H1 (cell line): ENCODE results near the gene DVL2.

Source experiments
- CEBPB ChIP-seq: IDR thresholded peaks from 2 replicates; pipeline ENCODE4 v1.6.1; 2012; ENCODE audit warnings: low read depth, low read length
- GTF2F1 ChIP-seq: IDR thresholded peaks from 2 replicates; pipeline ENCODE4 v1.6.1; 2012; ENCODE audit warnings: low read depth, low read length, improper control_type of control experiment, borderline replicate concordance
- MAFK ChIP-seq: IDR thresholded peaks from 2 replicates; pipeline ENCODE4 v1.6.1; 2012; ENCODE audit warnings: low read depth, mild to moderate bottlenecking, improper control_type of control experiment, low read length
- RFX5 ChIP-seq: IDR thresholded peaks from 2 replicates; pipeline ENCODE4 v1.6.1; 2011; ENCODE audit warnings: low read depth, low read length, improper control_type of control experiment, borderline replicate concordance
- SIN3A ChIP-seq, 2 experiments: IDR thresholded peaks in 1 of 2; conservative IDR thresholded peaks in 1 of 2; 2 replicates each; pipeline ENCODE4 v1.6.1; 2011 to 2012; ENCODE audit warnings: low read length in 2 of 2, improper control_type of control experiment in 1 of 2, low read depth in 1 of 2, mild to moderate bottlenecking in 1 of 2
- TF ChIP-seq, protein P1 (sequence below), 3 experiments: IDR thresholded peaks; 1 replicate in 2 of 3; 2 replicates in 1 of 3; pipeline versions ENCODE4 v1.5.1 to v1.6.1; 2011; ENCODE audit warnings: low read length in 3 of 3, mild to moderate bottlenecking in 3 of 3, inconsistent platforms in 2 of 3, low read depth in 1 of 3, moderate library complexity in 1 of 3; ENCODE audit not compliant: insufficient read depth in 1 of 3; ENCODE audit errors: control extremely low read depth in 1 of 3

DNA sequence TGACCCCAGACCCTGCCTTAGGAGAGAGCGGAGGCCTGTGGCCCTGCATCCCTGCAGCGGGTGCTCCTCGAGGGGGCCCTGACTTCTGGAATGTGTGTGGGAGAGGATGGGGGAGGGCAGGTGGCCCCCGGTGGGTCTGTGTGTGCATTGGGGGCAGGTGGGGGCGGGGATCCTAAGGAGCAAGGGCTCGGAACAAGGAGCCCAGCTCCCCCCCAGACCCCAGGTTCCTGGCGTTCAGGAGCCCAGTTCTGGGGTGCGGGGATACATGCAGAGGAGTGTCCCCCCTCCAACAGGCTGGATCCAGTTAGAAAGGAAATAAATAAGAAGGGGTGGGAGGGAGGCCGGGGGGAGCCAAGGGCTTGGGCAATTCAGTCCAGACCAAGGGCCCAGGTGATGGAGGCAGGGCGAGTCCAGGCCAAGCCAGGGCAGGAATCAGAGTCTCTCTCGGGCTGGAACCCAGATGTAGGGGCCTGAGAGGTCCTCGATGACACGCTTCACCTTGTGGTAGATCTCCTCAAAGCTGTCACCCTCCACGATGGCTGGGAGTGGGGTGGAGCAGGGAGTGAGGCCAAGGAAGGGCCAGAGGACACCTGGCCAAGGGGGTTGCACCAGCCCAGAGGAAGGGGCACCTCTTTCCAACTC lies 43.9 kb downstream of the DVL2 start:
- TF ChIP-seq RFX5 (no peak), SIN3A (conservative IDR thresholded peaks at IDR 0.05 in 1 of 2, IDR thresholded peaks at IDR 0.05 in 1 of 2; ENCODE audit: low read depth in 1 of 2, low read length in 2 of 2) (no peak), MAFK (no peak), GTF2F1 (no peak), CEBPB (no peak)
- TF ChIP-seq, protein P1, sequence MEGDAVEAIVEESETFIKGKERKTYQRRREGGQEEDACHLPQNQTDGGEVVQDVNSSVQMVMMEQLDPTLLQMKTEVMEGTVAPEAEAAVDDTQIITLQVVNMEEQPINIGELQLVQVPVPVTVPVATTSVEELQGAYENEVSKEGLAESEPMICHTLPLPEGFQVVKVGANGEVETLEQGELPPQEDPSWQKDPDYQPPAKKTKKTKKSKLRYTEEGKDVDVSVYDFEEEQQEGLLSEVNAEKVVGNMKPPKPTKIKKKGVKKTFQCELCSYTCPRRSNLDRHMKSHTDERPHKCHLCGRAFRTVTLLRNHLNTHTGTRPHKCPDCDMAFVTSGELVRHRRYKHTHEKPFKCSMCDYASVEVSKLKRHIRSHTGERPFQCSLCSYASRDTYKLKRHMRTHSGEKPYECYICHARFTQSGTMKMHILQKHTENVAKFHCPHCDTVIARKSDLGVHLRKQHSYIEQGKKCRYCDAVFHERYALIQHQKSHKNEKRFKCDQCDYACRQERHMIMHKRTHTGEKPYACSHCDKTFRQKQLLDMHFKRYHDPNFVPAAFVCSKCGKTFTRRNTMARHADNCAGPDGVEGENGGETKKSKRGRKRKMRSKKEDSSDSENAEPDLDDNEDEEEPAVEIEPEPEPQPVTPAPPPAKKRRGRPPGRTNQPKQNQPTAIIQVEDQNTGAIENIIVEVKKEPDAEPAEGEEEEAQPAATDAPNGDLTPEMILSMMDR (IDR thresholded peaks at IDR 0.05; ENCODE audit: control extremely low read depth in 1 of 3, insufficient read depth in 1 of 3, low read depth in 1 of 3, low read length in 3 of 3) = no peak
